Stomach (tissue), 9 donors: ENCODE results near the gene MUSTN1. TPM values are rescaled to one million over a fixed set of nuclear protein-coding genes. Genes with fewer than 3 reads are reported as not detected.

Experiments
- DNase-seq, 2 donors: peaks; one replicate each; pipeline versions ENCODE4 v3.0.0 to v3.0.0-alpha.2; 2013 to 2019
- H3K27ac ChIP-seq, 5 donors: fragments of 200-600 bp in 4 of 5; sonication (generic) in 4 of 5; one replicate each; pipeline ENCODE4 v1.5.1; 2013 to 2019; ENCODE audit warnings: mild to moderate bottlenecking in 1 of 5, moderate library complexity in 1 of 5
- H3K27me3 ChIP-seq, 3 donors: fragments of 200-600 bp; sonication (generic); one replicate each; pipeline ENCODE4 v1.5.1; 2017 to 2019; ENCODE audit warnings: mixed run types in 1 of 3
- H3K36me3 ChIP-seq, 4 donors: fragments of 200-600 bp; sonication (generic); 1 replicate in 3 of 4; 2 replicates in 1 of 4; pipeline ENCODE4 v1.5.1; 2016 to 2019
- H3K4me1 ChIP-seq, 4 donors: fragments of 200-600 bp; sonication (generic); one replicate each; pipeline ENCODE4 v1.5.1; 2016 to 2019
- H3K4me3 ChIP-seq, 4 donors: fragments of 200-600 bp; sonication (generic) in 3 of 4; one replicate each; pipeline ENCODE4 v1.5.1; 2016 to 2019; ENCODE audit warnings: mild to moderate bottlenecking in 1 of 4
- H3K9me3 ChIP-seq, 4 donors: fragments of 200-600 bp; sonication (generic); one replicate each; pipeline ENCODE4 v1.5.1; 2016 to 2019
- CTCF ChIP-seq, 7 experiments: fragments of 450-650 bp in 4 of 7; fragments of 200-600 bp in 3 of 7; sonication (generic) in 3 of 7; IDR thresholded peaks; one replicate each; pipeline ENCODE4 v1.5.1; 2016 to 2019; ENCODE audit warnings: antibody characterized with exemption in 7 of 7, control low read depth in 2 of 7, mild to moderate bottlenecking in 1 of 7
- EP300 ChIP-seq: sonication (generic); formaldehyde crosslinking; IDR thresholded peaks from one replicate; pipeline ENCODE4 v1.6.1; 2017; ENCODE audit warnings: antibody characterized with exemption
- POLR2A ChIP-seq, 4 donors: fragments of 450-650 bp; IDR thresholded peaks; one replicate each; pipeline ENCODE4 v1.6.1; 2016; ENCODE audit warnings: antibody characterized with exemption in 4 of 4, control low read depth in 2 of 4, mild to moderate bottlenecking in 1 of 4, moderate library complexity in 1 of 4
- POLR2AphosphoS5 ChIP-seq, 3 donors: sonication (generic); formaldehyde crosslinking; IDR thresholded peaks; one replicate each; pipeline ENCODE4 v1.6.1; 2016; ENCODE audit warnings: antibody characterized with exemption in 3 of 3
- WGBS, 5 donors: extraction: QIAGEN DNeasy Blood & Tissue Kit in 3 of 5; methylation state at CpG; one replicate each; pipeline versions ENCODE4 v1.1.5 to v1.1.7; 2013 to 2018; 5-methylcytosine and 5-hydroxymethylcytosine counted together
- intact Hi-C: fragments of 100-400 bp; cut with DNase I; formaldehyde crosslinking; loops from one replicate; pipeline ENCODE4 v1.15.1; 2023; ENCODE audit warnings: low total_unique reads
- polyA plus RNA-seq, 3 donors: library from polyadenylated mRNA; stranded (reverse); fragments of 200-250 nt; gene quantifications; one replicate each; pipeline ENCODE4 v1.2.3, GENCODE V29; 2013
- total RNA-seq, 5 donors: library from RNA; depleted of rRNA; stranded (reverse); fragments of >200 nt; gene quantifications; one replicate each; pipeline versions ENCODE4 v1.1.0 to v1.2.3, GENCODE V29; 2014 to 2016
- donor health status: healthy with polysubstance abuse.
- donor health status: Bipolar disorder and iron deficiency.
- donor health status: healthy.

MUSTN1 gene
- total and polyA plus RNA-seq, 8 donors, result 1.8 to 45.5 (median 15.4) TPM; not detected in 2

- 84 to 94% (median 86%) methylated on average over 5 of the region's 5 CpGs for WGBS, 5 donors
- intact Hi-C loops, result no loop called here
Measured at GRCh38 chr3:52822363-52822762, 12.5 kb downstream of the MUSTN1 start.

GRCh38 chr3:52820736-52821135, 14.1 kb downstream of the MUSTN1 start:
- Histone ChIP-seq H3K27me3 (no peaks in the 10 kb centered on the region), H3K4me1 (no peaks in the 10 kb centered on the region), H3K36me3 (peaks cover 3 to 34% (median 23%) of the 10 kb centered on the region in 4 donors), H3K9me3 (no peaks in the 10 kb centered on the region), H3K27ac (no peak overlapping the region), H3K4me3 (no peak overlapping the region)
- DNase-seq, result peak in 1 of 2 donors; percentile 50
- TF ChIP-seq POLR2A (IDR thresholded peaks at IDR 0.05), result no peak
- TF ChIP-seq EP300, result no peak
- no peak for TF ChIP-seq POLR2AphosphoS5 (IDR thresholded peaks at IDR 0.05)
- TF ChIP-seq CTCF (IDR thresholded peaks at IDR 0.05), result peak in 3 of 7 experiments; percentile 9 to 39 (median 23)
- 60 to 63% (median 62%) methylated on average over 11 of the region's 11 CpGs for WGBS, 5 donors
- intact Hi-C loops, result no loop called here

More at GRCh38 chr3:52822363-52822762, 12.5 kb downstream of the MUSTN1 start:
- H3K4me1 ChIP-seq, result peaks cover 0 to 2% (median 0%) of the 10 kb centered on the region in 4 donors
- H3K27ac ChIP-seq, result no peak overlapping the region
- no peak for DNase-seq
- H3K27me3 ChIP-seq, result no peaks in the 10 kb centered on the region
- H3K36me3 ChIP-seq, result peaks cover 3 to 34% (median 24%) of the 10 kb centered on the region in 4 donors
- TF ChIP-seq POLR2AphosphoS5 (IDR thresholded peaks at IDR 0.05), result no peak
- no peak for TF ChIP-seq CTCF (IDR thresholded peaks at IDR 0.05)
- no peak for TF ChIP-seq EP300
- H3K9me3 ChIP-seq, result no peaks in the 10 kb centered on the region
- H3K4me3 ChIP-seq, result no peak overlapping the region

- 65 to 89% (median 83%) methylated on average over 2 of the region's 2 CpGs for WGBS, 5 donors
- H3K4me3 ChIP-seq, result no peak overlapping the region
- H3K9me3 ChIP-seq, result no peaks in the 10 kb centered on the region
- intact Hi-C loops, result no loop called here
- DNase-seq, result no peak
- no peak overlapping the region for H3K27ac ChIP-seq
- H3K4me1 ChIP-seq, result no peaks in the 10 kb centered on the region
- no peaks in the 10 kb centered on the region for H3K27me3 ChIP-seq
- no peak for TF ChIP-seq POLR2AphosphoS5 (IDR thresholded peaks at IDR 0.05)
- TF ChIP-seq CTCF (IDR thresholded peaks at IDR 0.05), result no peak
- no peak for TF ChIP-seq POLR2A (IDR thresholded peaks at IDR 0.05)
- TF ChIP-seq EP300, result no peak
- H3K36me3 ChIP-seq, result peaks cover 3 to 34% (median 23%) of the 10 kb centered on the region in 4 donors
Measured at GRCh38 chr3:52819936-52820335, 14.9 kb downstream of the MUSTN1 start.

GRCh38 chr3:52817860-52818259, 17.0 kb downstream of the MUSTN1 start:
- intact Hi-C loops, result no loop called here
- no peaks in the 10 kb centered on the region for H3K9me3 ChIP-seq
- H3K36me3 ChIP-seq, result peaks cover 0 to 16% (median 7%) of the 10 kb centered on the region in 4 donors
- no peak overlapping the region for H3K4me3 ChIP-seq
- no peak for DNase-seq
- 88 to 95% (median 94%) methylated on average over 4 to 7 of the region's 7 CpGs for WGBS, 5 donors
- TF ChIP-seq POLR2AphosphoS5 (IDR thresholded peaks at IDR 0.05), result no peak
- no peak for TF ChIP-seq CTCF (IDR thresholded peaks at IDR 0.05)
- TF ChIP-seq EP300, result no peak
- TF ChIP-seq POLR2A (IDR thresholded peaks at IDR 0.05), result no peak
- no peak overlapping the region for H3K27ac ChIP-seq
- no peaks in the 10 kb centered on the region for H3K4me1 ChIP-seq
- no peaks in the 10 kb centered on the region for H3K27me3 ChIP-seq
